ENCODE measurements around the gene TRIO. TPM values are rescaled to one million over a fixed set of nuclear protein-coding genes. Genes with fewer than 3 reads are reported as not detected.
"Not testable (repeated sequence)": the region's sequence is repeated elsewhere in the genome, so short reads cannot be mapped to it uniquely, and the experiment has no call there.

The TRIO gene
- total and polyA plus RNA-seq, 2 donors: 35.8 to 233 TPM

DNA sequence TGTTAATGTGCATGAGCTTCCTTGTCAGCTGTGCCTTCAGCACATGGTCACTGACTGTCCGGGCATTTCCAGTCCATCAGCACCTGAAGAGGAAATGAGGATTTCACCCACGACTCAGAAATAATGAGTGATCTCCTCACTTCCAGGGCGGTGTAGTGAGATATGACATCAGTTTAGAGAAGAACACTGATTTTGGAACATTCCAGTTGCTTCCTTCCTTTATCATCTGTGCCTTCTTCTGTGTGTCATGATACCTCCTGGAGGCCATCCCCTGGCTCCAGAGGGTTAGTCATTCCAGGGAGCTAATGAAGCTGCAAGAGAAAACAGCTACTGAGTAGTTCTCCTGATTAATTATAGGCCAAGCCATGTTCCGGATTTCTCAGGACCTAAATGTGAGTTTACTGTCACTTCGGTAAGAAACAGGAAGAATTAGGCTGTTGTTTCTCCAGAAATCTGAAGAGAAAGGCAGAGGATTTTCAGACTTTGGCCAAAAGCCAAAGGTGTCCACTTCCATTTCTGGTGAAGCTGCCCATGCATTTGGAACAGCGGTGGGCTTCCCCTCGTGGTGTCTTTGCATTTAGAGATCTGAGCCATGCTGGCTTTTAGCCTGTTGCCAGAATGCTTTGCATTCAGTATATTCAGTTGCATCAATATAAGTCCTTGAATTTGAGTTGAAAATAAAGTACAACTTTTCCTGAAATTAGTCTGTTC lies 277.1 kb downstream of the TRIO start:
- H3K4me1 ChIP-seq (ENCODE audit: insufficient read depth): no peaks in the 10 kb centered on the region
- no peak overlapping the region for H3K27ac ChIP-seq (ENCODE audit: low read depth)
- peaks cover 2% of the 10 kb centered on the region for H3K36me3 ChIP-seq (ENCODE audit: insufficient read depth)
- no peak overlapping the region for H3K4me3 ChIP-seq (ENCODE audit: low read depth, low read length)
- 64% methylated on average over 7 of the region's 7 CpGs for WGBS
- DNase-seq (ENCODE audit: extremely low spot score): no peak

GRCh38 chr5:14421851-14422250 lies 278.7 kb downstream of the TRIO start:
- Histone ChIP-seq H3K27ac (ENCODE audit: low read depth) (no peak overlapping the region), H3K4me1 (ENCODE audit: insufficient read depth) (no peaks in the 10 kb centered on the region), H3K36me3 (ENCODE audit: insufficient read depth) (peaks cover 2% of the 10 kb centered on the region), H3K4me3 (ENCODE audit: low read depth, low read length) (no peak overlapping the region)
- 86% methylated on average over 8 of the region's 8 CpGs for WGBS
- DNase-seq (ENCODE audit: extremely low spot score): no peak

- Histone ChIP-seq H3K36me3 (ENCODE audit: insufficient read depth) (peaks cover 2% of the 10 kb centered on the region), H3K4me1 (ENCODE audit: insufficient read depth) (no peaks in the 10 kb centered on the region), H3K27ac (ENCODE audit: low read depth) (no peak overlapping the region), H3K4me3 (ENCODE audit: low read depth, low read length) (no peak overlapping the region)
- WGBS: 77% methylated on average over 7 of the region's 7 CpGs
- DNase-seq (ENCODE audit: extremely low spot score): no peak
These were observed 281.0 kb downstream of the TRIO start for GRCh38 chr5:14424011-14424685.

GRCh38 chr5:14425559-14425958 lies 282.4 kb downstream of the TRIO start:
- Histone ChIP-seq H3K36me3 (ENCODE audit: insufficient read depth) (no peaks in the 10 kb centered on the region), H3K27ac (ENCODE audit: low read depth) (no peak overlapping the region), H3K4me3 (ENCODE audit: low read depth, low read length) (no peak overlapping the region), H3K4me1 (ENCODE audit: insufficient read depth) (no peaks in the 10 kb centered on the region)
- 97% methylated on average over 7 of the region's 7 CpGs for WGBS
- DNase-seq (ENCODE audit: extremely low spot score): no peak

GRCh38 chr5:14426521-14426920 lies 283.4 kb downstream of the TRIO start:
- H3K4me1 ChIP-seq (ENCODE audit: insufficient read depth): no peaks in the 10 kb centered on the region
- no peak overlapping the region for H3K4me3 ChIP-seq (ENCODE audit: low read depth, low read length)
- WGBS: 93% methylated on average over 10 of the region's 10 CpGs
- no peaks in the 10 kb centered on the region for H3K36me3 ChIP-seq (ENCODE audit: insufficient read depth)
- no peak overlapping the region for H3K27ac ChIP-seq (ENCODE audit: low read depth)
- no peak for DNase-seq (ENCODE audit: extremely low spot score)

DNA sequence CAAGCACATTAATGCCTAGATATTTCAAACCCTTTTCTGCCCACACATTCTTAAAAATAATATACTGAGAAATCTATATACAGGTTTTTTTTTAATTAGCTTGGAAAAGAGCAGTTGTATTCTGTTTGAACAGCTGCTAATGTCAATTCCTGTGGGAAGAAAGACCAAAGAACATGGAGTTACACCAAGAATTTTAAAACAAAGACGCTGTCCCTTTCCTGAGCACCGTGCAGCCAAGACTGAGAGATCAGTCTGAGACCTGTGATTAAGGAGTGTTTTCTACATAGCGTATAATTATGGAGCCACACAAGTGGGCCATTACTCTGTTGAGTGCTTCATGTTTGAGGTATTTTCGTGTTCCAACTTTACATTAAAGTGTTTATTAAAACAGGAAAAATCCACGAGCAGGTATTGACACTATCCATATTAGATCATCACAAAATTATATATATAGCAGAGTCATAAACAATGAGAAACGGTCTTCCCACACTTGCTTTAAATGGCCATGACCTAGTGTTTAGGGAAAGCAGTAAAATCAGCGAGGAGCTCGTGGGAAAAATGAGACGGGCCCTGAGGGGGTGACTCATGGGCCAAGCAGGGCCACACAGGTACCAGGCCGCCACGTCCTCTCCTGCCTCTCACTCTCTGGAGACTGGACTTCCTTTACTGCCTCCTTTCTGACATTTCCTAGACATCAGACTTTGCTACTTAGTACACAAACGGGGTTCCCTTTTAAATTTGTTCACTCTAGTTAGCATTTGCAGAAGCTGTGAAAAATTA lies 285.4 kb downstream of the TRIO start:
- no peaks in the 10 kb centered on the region for H3K4me1 ChIP-seq (ENCODE audit: insufficient read depth)
- H3K4me3 ChIP-seq (ENCODE audit: low read depth, low read length): no peak overlapping the region
- H3K36me3 ChIP-seq (ENCODE audit: insufficient read depth): no peaks in the 10 kb centered on the region
- 52% methylated on average over 12 of the region's 12 CpGs for WGBS
- H3K27ac ChIP-seq (ENCODE audit: low read depth): no peak overlapping the region
- DNase-seq (ENCODE audit: extremely low spot score): no peak

- H3K36me3 ChIP-seq (ENCODE audit: insufficient read depth): no peaks in the 10 kb centered on the region
- WGBS: 82% methylated on average over 13 of the region's 13 CpGs
- DNase-seq (ENCODE audit: extremely low spot score): no peak
- no peaks in the 10 kb centered on the region for H3K4me1 ChIP-seq (ENCODE audit: insufficient read depth)
- no peak overlapping the region for H3K27ac ChIP-seq (ENCODE audit: low read depth)
- no peak overlapping the region for H3K4me3 ChIP-seq (ENCODE audit: low read depth, low read length)
These were observed 286.2 kb downstream of the TRIO start for GRCh38 chr5:14429101-14430050.

- DNase-seq (ENCODE audit: extremely low spot score): no peak
- 47% methylated on average over 1 of the region's 1 CpG for WGBS
- no peak overlapping the region for H3K4me3 ChIP-seq (ENCODE audit: low read depth, low read length)
- H3K4me1 ChIP-seq (ENCODE audit: insufficient read depth): no peaks in the 10 kb centered on the region
- no peaks in the 10 kb centered on the region for H3K36me3 ChIP-seq (ENCODE audit: insufficient read depth)
- no peak overlapping the region for H3K27ac ChIP-seq (ENCODE audit: low read depth)
These were observed 288.4 kb downstream of the TRIO start for GRCh38 chr5:14431534-14431933.

- Histone ChIP-seq H3K4me1 (ENCODE audit: insufficient read depth) (no peaks in the 10 kb centered on the region), H3K36me3 (ENCODE audit: insufficient read depth) (no peaks in the 10 kb centered on the region), H3K27ac (ENCODE audit: low read depth) (no peak overlapping the region), H3K4me3 (ENCODE audit: low read depth, low read length) (no peak overlapping the region)
- DNase-seq (ENCODE audit: extremely low spot score): no peak
- 82% methylated on average over 8 of the region's 8 CpGs for WGBS
These were observed 289.9 kb downstream of the TRIO start for GRCh38 chr5:14432931-14433589.

- H3K4me1 ChIP-seq (ENCODE audit: insufficient read depth): no peaks in the 10 kb centered on the region
- H3K36me3 ChIP-seq (ENCODE audit: insufficient read depth): no peaks in the 10 kb centered on the region
- DNase-seq (ENCODE audit: extremely low spot score): no peak
- no peak overlapping the region for H3K4me3 ChIP-seq (ENCODE audit: low read depth, low read length)
- 59% methylated on average over 2 of the region's 2 CpGs for WGBS
- no peak overlapping the region for H3K27ac ChIP-seq (ENCODE audit: low read depth)
These were observed 292.3 kb downstream of the TRIO start for GRCh38 chr5:14435481-14435880.

DNA sequence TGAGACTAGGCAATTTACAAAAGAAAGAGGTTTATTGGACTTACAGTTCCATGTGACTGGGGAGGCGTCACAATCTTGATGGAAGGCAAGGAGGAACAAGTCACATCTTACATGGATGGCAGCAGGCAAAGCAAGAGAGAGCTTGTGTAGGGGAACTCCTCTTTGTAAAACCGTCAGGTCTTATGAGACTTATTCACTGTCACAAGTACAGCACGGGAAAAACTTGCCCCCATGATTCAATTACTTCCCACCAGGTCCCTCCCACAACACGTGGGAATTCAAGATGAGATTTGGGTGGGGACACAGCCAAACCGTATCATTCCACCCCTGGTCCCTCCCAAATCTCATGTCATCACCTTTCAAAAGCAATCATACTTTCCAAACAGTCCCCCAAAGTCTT lies 293.0 kb downstream of the TRIO start:
- not testable (repeated sequence) for H3K36me3 ChIP-seq (ENCODE audit: insufficient read depth); DNase-seq (ENCODE audit: extremely low spot score); H3K4me1 ChIP-seq (ENCODE audit: insufficient read depth); H3K27ac ChIP-seq (ENCODE audit: low read depth); H3K4me3 ChIP-seq (ENCODE audit: low read depth, low read length)
- 92% methylated on average over 5 of the region's 5 CpGs for WGBS

DNA sequence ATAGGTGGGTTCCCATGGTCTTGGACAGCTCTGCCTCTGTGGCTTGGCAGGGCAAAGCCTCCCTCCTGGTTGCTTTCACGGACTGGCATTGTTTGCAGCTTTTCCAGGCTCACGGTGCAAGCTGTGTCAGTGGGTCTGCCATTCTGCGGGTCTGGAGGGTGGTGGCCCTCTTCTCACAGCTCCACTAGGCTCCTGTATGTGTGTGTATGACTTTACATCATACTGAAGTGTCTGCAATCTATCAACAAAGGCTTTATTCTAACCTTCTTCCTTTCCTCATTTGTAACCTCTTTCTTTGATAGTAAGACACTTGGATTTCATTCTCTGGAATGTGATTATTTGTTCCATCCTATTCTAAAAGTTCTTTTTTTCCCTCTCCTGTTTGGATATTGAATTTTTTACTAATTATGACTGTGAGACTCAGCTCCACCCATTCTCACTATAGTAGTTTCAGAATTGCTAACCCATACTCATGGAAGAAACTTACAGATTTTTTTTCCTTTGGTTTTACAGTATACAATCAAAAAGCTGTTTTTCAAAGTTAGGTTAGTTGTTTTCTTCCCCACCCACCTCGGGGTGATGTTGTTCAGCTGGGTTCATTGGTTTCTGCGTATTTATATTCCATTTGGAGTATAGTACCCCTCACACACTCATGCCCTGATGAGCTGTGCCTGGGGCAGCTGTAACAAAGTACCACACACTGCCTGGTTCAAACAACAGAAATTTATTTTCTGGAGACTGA lies 293.8 kb downstream of the TRIO start:
- Histone ChIP-seq H3K4me1 (ENCODE audit: insufficient read depth) (no peaks in the 10 kb centered on the region), H3K27ac (ENCODE audit: low read depth) (no peak overlapping the region), H3K4me3 (ENCODE audit: low read depth, low read length) (no peak overlapping the region), H3K36me3 (ENCODE audit: insufficient read depth) (no peaks in the 10 kb centered on the region)
- 88% methylated on average over 5 of the region's 5 CpGs for WGBS
- no peak for DNase-seq (ENCODE audit: extremely low spot score)

Measured in urinary bladder (tissue), 4 donors.